ENCODE results near the gene KCNJ6. TPM values are rescaled to one million over a fixed set of nuclear protein-coding genes. Genes with fewer than 3 reads are reported as not detected.
A peak's percentile ranks its signal among the peaks of the same experiment; 100 is the strongest.

The KCNJ6 gene
- total RNA-seq, 1 donor from 2014 or later = 2.6 TPM

GRCh38 chr21:37765221-37765900, 150.9 kb downstream of the KCNJ6 start:
- peaks cover 6% of the 10 kb centered on the region for H3K4me1 ChIP-seq (ENCODE audit: insufficient read depth, low read length)
- peaks cover 10% of the 10 kb centered on the region for H3K4me1 Mint-ChIP-seq (ENCODE audit: low read depth, unreplicated experiment)
- H3K27me3 Mint-ChIP-seq (ENCODE audit: low read depth, unreplicated experiment) = no peaks in the 10 kb centered on the region
- no peak overlapping the region for H3K4me2 ChIP-seq (ENCODE audit: low read length)
- no peaks in the 10 kb centered on the region for H3K36me3 ChIP-seq (ENCODE audit: insufficient read depth, low read length)
- H3K27me3 ChIP-seq (ENCODE audit: insufficient read depth, low read length) = no peaks in the 10 kb centered on the region
- H3K9ac ChIP-seq (ENCODE audit: low read length) = no peak overlapping the region
- DNase-seq (ENCODE audit: low read depth) = no peak
- no peak overlapping the region for H3K4me3 Mint-ChIP-seq (ENCODE audit: unreplicated experiment)
- H3K36me3 Mint-ChIP-seq (ENCODE audit: low read depth, unreplicated experiment) = no peaks in the 10 kb centered on the region
- no peak overlapping the region for H3K27ac Mint-ChIP-seq (ENCODE audit: unreplicated experiment)
- H3K9me3 ChIP-seq (ENCODE audit: insufficient read depth, low read depth, low read length) = no peaks in the 10 kb centered on the region
- no peaks in the 10 kb centered on the region for H3K79me2 ChIP-seq (ENCODE audit: insufficient read depth, low read length)
- H2AFZ ChIP-seq (ENCODE audit: low read depth, low read length) = no peak overlapping the region
- H4K20me1 ChIP-seq (ENCODE audit: insufficient read depth, low read length) = no peaks in the 10 kb centered on the region
- H3K9me3 Mint-ChIP-seq (ENCODE audit: unreplicated experiment) = no peaks in the 10 kb centered on the region
- TF ChIP-seq, protein P1, sequence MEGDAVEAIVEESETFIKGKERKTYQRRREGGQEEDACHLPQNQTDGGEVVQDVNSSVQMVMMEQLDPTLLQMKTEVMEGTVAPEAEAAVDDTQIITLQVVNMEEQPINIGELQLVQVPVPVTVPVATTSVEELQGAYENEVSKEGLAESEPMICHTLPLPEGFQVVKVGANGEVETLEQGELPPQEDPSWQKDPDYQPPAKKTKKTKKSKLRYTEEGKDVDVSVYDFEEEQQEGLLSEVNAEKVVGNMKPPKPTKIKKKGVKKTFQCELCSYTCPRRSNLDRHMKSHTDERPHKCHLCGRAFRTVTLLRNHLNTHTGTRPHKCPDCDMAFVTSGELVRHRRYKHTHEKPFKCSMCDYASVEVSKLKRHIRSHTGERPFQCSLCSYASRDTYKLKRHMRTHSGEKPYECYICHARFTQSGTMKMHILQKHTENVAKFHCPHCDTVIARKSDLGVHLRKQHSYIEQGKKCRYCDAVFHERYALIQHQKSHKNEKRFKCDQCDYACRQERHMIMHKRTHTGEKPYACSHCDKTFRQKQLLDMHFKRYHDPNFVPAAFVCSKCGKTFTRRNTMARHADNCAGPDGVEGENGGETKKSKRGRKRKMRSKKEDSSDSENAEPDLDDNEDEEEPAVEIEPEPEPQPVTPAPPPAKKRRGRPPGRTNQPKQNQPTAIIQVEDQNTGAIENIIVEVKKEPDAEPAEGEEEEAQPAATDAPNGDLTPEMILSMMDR (IDR thresholded peaks at IDR 0.05; ENCODE audit: insufficient read depth, low read depth, low read length) = no peak
- TF ChIP-seq EZH2 (IDR thresholded peaks at IDR 0.05; ENCODE audit: insufficient read depth, low read length) = no peak
- no peak overlapping the region for H3K4me3 ChIP-seq (ENCODE audit: insufficient read depth, low read depth, low read length)
- FAIRE-seq = no peak
- no peak overlapping the region for H3K27ac ChIP-seq (ENCODE audit: low read depth, low read length)

DNA sequence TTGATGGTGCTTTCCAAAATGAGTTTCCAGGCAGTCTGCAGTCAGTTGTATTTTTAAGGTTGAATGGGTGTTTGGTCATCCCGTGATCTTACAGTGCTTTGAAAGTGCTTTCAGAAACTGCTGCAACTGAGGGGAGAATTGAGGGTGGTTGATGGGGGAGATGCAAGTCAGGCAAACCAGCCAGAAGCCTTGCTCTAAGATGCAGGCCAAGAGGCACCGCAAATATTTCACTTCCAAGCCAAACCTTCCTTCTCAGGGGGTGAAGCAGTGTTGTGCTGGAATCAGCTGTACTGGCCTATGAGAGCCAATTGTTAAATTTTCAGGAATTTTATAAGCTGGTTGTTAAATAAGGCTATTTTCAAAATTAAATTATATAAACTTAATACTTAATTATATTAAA, 151.6 kb downstream of the KCNJ6 start:
- Histone ChIP-seq H3K4me3 (ENCODE audit: insufficient read depth, low read depth, low read length) (no peak overlapping the region), H3K27me3 (ENCODE audit: insufficient read depth, low read length) (no peaks in the 10 kb centered on the region), H3K4me2 (ENCODE audit: low read length) (no peak overlapping the region), H3K79me2 (ENCODE audit: insufficient read depth, low read length) (no peaks in the 10 kb centered on the region), H3K4me1 (ENCODE audit: insufficient read depth, low read length) (peaks cover 6% of the 10 kb centered on the region), H3K27ac (ENCODE audit: low read depth, low read length) (no peak overlapping the region), H3K9ac (ENCODE audit: low read length) (no peak overlapping the region), H3K36me3 (ENCODE audit: insufficient read depth, low read length) (no peaks in the 10 kb centered on the region), H4K20me1 (ENCODE audit: insufficient read depth, low read length) (no peaks in the 10 kb centered on the region), H3K9me3 (ENCODE audit: insufficient read depth, low read depth, low read length) (no peaks in the 10 kb centered on the region), H2AFZ (ENCODE audit: low read depth, low read length) (no peak overlapping the region)
- no peaks in the 10 kb centered on the region for H3K27me3 Mint-ChIP-seq (ENCODE audit: low read depth, unreplicated experiment)
- no peak overlapping the region for H3K4me3 Mint-ChIP-seq (ENCODE audit: unreplicated experiment)
- no peak for FAIRE-seq
- H3K27ac Mint-ChIP-seq (ENCODE audit: unreplicated experiment) = no peak overlapping the region
- no peak for TF ChIP-seq EZH2 (IDR thresholded peaks at IDR 0.05; ENCODE audit: insufficient read depth, low read length)
- TF ChIP-seq, protein P1 (IDR thresholded peaks at IDR 0.05; ENCODE audit: insufficient read depth, low read depth, low read length) = no peak
- no peaks in the 10 kb centered on the region for H3K36me3 Mint-ChIP-seq (ENCODE audit: low read depth, unreplicated experiment)
- no peaks in the 10 kb centered on the region for H3K9me3 Mint-ChIP-seq (ENCODE audit: unreplicated experiment)
- H3K4me1 Mint-ChIP-seq (ENCODE audit: low read depth, unreplicated experiment) = peaks cover 10% of the 10 kb centered on the region
- peak; percentile 56 for DNase-seq (ENCODE audit: low read depth)

- Histone ChIP-seq H3K4me2 (ENCODE audit: low read length) (no peak overlapping the region), H3K4me1 (ENCODE audit: insufficient read depth, low read length) (peaks cover 6% of the 10 kb centered on the region), H2AFZ (ENCODE audit: low read depth, low read length) (no peak overlapping the region), H3K9ac (ENCODE audit: low read length) (no peak overlapping the region), H3K9me3 (ENCODE audit: insufficient read depth, low read depth, low read length) (no peaks in the 10 kb centered on the region), H3K36me3 (ENCODE audit: insufficient read depth, low read length) (no peaks in the 10 kb centered on the region), H3K27ac (ENCODE audit: low read depth, low read length) (no peak overlapping the region), H4K20me1 (ENCODE audit: insufficient read depth, low read length) (no peaks in the 10 kb centered on the region), H3K27me3 (ENCODE audit: insufficient read depth, low read length) (no peaks in the 10 kb centered on the region), H3K79me2 (ENCODE audit: insufficient read depth, low read length) (no peaks in the 10 kb centered on the region), H3K4me3 (ENCODE audit: insufficient read depth, low read depth, low read length) (no peak overlapping the region)
- H3K36me3 Mint-ChIP-seq (ENCODE audit: low read depth, unreplicated experiment) = no peaks in the 10 kb centered on the region
- DNase-seq (ENCODE audit: low read depth) (no peak), FAIRE-seq (no peak)
- H3K4me3 Mint-ChIP-seq (ENCODE audit: unreplicated experiment) = no peak overlapping the region
- H3K27me3 Mint-ChIP-seq (ENCODE audit: low read depth, unreplicated experiment) = no peaks in the 10 kb centered on the region
- no peak overlapping the region for H3K27ac Mint-ChIP-seq (ENCODE audit: unreplicated experiment)
- H3K9me3 Mint-ChIP-seq (ENCODE audit: unreplicated experiment) = no peaks in the 10 kb centered on the region
- H3K4me1 Mint-ChIP-seq (ENCODE audit: low read depth, unreplicated experiment) = peaks cover 12% of the 10 kb centered on the region
- TF ChIP-seq, protein P1 (IDR thresholded peaks at IDR 0.05; ENCODE audit: insufficient read depth, low read depth, low read length) = no peak
- TF ChIP-seq EZH2 (IDR thresholded peaks at IDR 0.05; ENCODE audit: insufficient read depth, low read length) = no peak
Observed at GRCh38 chr21:37763298-37763697, 153.0 kb downstream of the KCNJ6 start.

Data from astrocyte (in vitro differentiated cells and primary cell).